NOMO-1 treated with dmso at 0.1 percent for 144 hours (cell line): ENCODE measurements around the gene MAPK8IP1.

Experiments
- DNase-seq: peaks from one replicate; lab custom pipeline; 2025; ENCODE audit not compliant: unreplicated experiment; lab: John Stamatoyannopoulos, UW

MAPK8IP1 gene

DNA sequence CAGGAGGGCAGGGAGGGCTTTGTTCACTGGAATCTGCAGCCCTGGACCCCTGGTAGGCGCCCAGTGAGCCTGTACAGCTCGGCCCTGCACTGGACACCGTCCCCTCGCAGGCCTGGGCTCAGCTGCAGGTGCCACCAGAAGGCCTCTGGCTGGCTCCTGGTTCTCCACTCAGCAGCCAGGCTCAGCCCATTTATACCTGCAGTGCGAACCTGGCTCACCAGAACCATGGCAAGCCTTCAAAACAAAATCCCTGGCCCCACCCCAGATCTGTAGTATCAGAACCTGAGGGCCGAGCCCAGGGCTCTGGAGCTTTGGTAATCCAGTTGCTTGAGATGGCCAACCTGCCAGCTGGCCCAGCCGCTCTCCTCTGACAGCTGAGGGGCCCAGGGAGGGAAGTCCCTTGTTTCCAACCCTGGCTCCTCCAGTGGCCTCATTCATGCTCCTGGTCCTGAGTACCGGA lies 22.5 kb downstream of the MAPK8IP1 start:
- DNase-seq = no peak

DNA sequence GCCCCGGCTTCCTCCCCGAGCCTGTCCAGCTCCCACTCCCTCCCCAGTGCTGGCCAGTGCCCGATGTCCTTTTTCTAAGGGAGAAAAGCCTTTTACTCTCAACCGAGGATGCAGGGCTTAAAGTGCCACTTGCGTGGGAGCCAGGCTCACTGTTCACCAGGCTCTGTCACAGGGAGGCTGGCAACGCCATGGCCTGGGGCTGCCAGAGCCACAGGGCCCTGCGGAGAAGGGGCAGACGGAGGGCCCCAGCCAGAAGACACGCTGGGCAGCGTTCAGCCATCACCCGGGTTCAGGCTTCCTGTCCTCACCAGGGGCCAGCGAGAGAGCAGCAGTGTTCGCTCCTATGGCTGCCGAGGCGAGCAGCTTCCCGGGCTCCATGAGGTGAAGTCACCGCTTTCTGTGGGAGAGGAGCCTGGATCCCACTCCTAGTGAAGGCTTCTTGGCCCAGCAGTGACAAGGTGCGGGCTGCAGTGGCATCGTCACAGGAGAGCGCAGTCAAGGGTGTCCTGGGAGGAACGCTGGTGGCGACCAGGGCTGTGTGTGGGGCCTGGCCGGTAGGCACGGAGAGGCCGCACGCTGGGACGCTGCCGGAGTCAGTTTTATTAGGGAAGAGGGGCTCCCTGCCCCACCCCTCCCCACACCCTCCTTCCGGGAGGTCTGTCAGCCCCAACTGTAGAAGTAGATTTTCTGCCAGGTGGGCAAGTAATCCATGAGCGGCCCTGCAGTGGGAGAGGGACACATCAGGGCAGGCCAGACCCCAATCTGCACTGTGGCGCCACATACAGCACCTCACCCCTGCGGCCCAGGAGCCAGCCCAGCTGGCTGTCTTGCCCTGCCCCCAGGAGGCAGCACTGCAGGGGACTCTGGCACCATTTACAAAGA lies 24.4 kb downstream of the MAPK8IP1 start:
- DNase-seq = no peak

DNA sequence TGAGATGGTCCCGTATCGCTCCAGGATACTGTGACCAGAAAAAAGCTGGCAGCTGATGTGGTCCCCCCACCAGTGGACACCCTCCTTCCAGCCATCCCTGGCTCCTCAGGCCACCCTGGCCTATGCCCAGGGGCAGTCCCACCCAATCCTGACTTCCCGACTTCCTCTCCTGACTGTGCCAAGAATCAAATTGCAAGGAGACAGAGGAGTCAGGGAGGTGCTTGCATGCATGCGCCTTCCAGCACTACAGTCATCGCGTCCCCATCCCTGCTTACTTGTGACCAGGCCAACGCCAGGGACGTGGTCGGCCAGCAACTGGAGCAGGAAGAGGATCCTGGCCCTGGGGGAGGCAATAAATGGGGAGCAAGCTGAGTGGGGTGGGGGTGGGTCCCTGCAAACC lies 25.2 kb downstream of the MAPK8IP1 start:
- DNase-seq = no peak

DNA sequence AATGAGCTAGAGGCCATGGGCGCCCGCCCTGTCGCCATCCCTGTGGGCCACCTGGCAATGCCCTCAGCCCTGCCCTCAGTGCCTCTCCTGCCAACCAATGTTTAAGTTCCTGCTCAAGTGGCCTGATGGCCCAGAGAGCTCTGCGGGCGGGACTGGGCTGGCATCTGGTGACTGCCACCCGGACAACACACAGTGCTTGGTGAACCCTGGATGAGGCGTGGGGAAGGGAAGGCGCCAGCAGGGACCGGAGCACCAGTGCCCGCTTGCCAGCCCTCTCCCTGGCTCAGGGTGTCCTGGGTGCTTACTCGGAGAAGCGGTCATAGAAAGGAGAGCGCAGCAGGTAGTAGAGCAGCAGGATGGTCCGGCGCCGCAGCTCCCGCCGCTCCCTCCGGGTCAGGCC lies 28.1 kb downstream of the MAPK8IP1 start:
- DNase-seq = no peak

DNA sequence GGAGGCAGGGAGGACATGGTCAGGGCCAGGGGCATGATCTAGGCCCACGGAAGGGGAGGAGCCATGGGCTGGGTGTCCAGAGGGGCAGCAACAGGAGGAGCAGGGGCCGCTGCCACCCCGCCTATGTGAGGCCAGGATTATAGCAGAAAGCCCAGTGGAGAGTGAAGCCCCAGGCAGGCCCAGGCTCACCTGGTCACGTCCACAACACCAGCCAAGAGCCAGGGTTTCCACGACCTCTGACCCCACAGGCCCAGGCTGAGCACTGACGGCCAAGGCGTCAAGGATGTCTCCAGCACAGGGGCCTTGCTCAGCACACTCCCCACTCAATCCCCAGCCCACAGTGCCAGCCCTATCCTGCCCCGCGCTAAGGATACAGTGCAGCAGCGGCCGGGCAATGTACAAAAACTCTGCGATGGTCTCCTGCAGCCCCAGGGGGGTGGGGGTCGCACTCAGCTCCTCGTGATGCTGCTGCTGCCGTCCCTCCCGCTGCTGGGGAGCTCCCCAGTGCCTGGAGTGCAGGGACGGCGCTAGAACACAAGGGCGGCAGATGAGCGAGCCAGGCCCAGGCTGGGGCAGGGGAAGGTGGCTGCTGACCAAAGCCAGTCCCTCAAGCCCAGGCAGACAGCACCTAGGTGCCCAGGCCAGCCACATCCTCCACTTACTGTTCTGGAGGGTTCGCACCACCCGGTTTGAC lies 28.6 kb downstream of the MAPK8IP1 start:
- DNase-seq = no peak

DNA sequence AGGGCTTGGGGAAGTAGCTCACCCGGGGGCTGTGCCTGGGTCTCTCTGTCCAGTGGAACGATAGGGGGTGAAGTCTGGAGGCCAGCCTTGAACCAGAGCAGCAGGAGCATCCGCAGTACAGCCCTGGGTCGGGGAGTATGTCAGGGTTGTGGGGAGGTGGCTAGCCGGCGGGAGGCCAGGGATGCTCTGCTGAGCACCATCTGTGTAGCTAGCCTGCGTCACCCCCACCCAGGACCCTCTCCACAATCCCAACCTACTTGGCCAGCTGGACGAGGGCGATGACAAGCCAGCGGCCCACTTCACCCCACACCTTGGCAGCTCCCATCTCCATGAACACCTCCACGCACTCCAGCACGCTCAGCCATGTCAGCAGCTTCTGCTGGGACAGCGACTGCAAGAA lies 30.0 kb downstream of the MAPK8IP1 start:
- no peak for DNase-seq

DNA sequence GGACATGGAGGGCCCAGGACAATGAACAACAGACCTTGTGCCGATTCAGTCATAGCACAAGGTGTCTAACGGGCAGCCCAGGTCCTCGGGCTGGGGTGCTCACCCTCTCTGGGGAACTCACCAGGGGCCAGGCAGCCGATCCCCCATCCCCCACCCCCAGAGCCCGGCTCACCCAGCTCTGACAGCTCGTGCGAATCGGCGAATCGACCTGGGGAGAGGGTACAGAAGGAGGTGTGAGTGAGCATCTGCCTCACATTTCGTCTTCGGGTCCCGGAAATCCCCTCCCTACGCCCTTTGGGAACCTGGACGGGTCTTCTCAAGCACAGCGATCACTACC lies 31.8 kb downstream of the MAPK8IP1 start:
- DNase-seq = no peak

DNA sequence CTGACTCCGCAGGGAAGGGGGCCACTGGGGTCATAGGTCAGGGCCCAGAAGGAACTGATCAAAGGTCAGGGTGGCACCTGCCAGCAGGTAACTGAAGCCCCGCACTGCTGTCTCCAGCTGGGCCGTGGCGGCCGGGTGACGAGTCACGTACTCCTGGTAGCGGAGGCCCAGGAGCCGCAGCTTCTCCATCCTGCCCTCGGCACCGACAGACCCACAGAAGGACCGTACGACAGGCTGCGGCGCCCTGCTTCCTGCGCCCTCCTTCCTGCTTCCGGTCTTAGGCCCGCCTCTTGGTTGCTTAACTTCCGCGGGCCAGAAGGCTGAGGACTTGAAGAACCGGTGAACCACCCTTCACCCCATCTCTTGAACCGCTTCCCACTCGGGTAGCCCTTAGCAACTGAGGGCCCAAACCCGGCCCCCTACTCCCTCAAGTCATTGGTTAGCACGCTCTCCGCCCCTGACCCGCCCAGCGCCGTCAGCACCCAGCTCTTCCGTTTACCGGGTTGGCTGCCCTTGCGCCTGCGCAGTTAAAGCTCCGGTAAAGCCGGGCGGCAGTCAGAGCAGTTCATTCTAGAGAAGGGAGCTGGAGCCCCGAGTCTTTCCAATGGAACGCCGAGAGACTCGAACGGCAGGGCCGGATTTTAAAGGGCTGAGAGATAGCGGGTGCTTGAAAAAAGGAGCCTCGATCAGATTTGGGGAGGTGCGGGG lies 32.3 kb downstream of the MAPK8IP1 start, which contains the start of gene PEX16:
Gene PEX16 (minus strand): TSS at position 255 of the 708 bp plus-strand sequence. CDS start 66 bp downstream, at position 189.
- DNase-seq = peak; percentile 99

DNA sequence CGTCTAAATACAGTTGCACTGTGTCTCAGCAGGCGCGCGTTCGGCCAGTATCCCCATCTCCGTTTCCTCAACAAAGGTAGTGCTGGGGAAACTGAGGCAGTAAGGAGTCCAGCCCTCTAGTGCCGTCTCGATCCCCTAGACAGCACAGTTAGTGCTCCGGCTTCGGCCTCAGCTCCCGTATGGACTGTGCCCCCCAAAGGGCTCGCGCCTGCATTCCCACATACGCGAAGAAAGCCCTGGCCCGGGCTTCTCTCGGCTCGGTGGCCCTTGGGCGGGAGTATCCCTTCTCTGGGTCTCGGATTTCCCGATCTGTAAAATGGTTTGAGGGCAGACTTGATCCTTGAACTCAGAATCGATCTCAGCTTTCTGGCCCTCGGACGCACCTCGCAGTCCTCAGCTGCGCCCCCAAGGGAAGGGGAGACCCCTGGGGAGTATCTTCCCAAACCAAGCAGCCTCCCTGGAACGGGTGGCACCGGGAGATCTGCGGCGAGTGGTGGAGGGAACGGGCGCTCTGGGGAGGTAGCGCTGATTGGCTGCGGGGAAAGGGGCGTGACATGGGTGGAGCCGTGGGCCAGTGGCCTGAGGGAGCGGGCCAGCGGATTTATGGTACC lies 33.0 kb downstream of the MAPK8IP1 start:
- DNase-seq = peak; percentile 72

DNA sequence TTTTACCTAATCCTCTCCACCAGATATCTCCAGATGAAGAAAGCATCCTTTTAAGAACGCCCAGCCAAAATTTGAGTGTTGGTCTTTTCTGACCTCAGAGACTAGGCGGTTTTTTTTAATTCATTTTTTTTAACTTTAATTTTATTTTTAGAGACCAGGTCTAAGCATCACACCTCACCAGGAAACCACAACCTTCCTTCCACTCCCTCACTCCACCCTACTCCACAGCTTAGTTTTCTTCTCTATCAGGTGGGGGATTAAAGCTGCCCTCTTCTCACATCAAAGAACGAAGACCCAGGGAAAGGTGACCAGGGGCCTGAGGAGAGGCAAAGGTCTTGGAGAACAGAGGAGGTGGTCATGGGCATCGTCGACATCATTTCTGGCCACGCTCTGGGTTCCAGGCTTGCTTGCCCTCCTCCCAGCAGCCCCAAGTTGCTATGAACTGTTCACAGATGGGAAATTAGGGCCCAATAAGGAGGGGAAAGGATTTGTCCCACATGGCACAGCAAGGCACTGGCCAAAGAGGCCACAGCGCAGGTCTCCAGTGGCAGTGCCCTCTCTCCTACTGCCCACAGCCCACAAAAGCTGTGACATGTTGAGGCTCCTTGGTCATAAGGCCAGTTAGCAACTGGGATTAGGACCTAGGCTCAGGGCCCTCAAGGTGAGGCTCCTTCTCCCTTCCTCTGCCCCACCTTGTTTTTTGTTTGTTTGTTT lies 33.7 kb downstream of the MAPK8IP1 start:
- no peak for DNase-seq

DNA sequence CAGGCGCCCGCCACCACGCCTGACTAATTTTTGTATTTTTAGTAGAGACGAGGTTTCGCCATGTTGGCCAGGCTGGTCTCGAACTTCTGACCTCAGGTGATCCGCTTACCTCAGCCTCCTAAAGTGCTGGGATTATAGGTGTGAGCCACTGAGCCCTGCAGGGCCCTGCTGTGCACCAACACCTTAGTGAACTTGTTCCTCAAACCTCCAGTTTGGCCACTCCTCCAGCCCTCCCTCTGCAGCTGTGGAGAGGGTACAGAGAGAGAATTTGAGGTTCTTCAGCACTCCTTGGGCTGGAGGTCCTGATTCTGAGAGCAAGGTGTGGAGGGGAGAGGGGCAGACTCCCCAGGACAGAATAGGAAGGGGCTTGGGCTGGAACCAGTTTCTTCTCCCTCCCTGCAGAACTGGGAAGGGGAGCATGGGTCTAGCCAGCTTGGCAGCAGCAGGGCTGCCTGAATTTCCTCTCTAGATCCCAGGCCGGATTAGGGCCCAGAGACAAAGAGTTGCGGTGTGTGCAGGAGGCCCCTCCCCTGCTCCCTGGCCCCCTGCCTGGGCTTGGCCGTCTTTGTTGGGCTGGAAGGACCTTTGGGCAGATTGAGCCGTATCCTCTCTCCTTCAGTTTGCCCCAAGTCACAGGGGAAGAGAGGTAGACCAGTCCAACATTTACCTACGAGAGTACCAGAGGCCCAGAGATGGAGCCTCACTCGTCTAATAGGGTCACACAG lies 34.5 kb downstream of the MAPK8IP1 start:
- DNase-seq = no peak

DNA sequence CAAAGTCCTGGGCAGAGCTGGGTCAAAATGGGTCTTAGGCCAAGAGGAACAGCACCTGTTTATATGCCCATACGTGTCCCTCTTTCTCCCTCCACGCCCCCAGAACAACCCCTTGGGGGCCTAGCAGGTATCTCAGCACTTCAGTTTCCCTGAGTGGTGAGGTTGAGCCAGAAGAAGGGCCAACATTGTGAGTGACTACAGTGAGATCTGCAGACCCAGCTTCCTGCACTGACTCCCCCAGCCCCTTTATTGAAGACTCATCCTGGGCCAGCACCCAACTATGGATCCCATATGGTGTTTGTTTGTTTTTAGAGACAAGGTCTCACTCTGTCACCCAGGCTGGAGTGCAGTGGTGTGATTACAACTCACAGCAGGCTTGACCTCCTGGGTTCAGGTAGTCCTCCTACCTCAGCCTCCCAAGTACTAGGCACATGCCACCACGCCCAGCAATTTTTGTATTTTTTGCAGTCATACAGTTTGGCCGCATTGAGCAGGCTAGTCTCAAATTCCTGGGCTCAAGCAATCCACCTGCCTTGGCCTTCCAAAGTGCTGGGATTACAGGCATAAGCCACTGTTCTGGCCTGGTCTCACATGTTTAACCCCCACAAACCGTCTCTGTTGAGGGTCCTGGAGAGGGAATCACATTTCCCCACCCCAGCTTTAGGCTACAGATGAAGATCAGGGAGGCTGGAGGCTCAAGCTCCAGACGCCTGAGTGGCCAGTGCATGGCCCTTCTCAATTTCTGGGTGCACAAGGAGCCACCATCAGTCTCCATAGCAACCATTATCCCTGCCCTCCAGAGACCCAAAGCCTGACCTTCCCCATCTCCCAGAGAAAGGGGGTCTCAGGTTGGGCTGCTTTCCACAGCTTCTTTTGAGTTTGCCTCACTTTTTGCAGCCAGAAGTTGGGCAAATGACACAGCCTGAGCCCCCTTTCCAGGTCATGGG lies 35.4 kb downstream of the MAPK8IP1 start:
- DNase-seq = no peak

DNA sequence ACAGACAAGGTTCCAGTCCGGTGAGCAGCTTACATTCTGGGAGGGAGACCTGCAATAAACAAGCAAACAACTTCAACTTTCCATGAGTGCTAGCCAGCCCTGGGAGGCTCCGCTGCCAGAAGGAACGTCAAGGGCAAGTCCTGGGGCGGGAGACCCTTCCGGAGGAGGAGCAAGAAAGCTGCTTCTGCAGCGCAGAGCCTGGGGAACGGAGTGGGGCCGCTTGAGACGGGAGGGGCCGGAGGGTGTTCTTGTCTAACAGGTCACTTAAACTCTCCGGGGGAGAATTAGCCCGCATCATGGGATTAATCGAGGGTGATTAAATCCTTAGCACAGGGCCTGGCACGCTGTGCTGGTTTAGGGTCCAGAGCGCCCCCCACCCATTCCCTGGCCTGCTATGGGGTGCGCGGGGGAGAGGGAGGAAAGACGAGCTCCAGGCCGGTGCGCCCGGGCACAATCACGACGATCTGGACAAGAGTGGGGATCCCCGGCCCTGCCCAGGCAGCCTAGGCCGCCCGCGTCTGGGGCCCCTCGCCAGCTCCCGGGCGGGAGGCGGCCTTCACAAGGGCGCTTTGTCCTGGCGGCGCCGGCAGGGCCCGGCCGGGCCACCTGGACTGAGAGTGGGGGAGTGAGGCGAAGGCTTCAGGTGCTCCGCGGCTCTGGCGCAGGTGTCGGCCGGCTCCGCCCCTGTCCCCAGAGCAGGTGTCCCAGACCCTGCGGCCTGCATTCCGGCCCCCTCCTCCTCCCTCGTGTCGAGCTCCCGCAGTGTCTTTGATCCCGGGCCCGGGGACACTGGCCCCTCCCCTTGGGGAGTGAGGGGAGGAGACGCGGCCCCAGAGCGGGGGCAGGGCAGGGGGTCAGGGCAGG lies 36.3 kb downstream of the MAPK8IP1 start:
- no peak for DNase-seq

DNA sequence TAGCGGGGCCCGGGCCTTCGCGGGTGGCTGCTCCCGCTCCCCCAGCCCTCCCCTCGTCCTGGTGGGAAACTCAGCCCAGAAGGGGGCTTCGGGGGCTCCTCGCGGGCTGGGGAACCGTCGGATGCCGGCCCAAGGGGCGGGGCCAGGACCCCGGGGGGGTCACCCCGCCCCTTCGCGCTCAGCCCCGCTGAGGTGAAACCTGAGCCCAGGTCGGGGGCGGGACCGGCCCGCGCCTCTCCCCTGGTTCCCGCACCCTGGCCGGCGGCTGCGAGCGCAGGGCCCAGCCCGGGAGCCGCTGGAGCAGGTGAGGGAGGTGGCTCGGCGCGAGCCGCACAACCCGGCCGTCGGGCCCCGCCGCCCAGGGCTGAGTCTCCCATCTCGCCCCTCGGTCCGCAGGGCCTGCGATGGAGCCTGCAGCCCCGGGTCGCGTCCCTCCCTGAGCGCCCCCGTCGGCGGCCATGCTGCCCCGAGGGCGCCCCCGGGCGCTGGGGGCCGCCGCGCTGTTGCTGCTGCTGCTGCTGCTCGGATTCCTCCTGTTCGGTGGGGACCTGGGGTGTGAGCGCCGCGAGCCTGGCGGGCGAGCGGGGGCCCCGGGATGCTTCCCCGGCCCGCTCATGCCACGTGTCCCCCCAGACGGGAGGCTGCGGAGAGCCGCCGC lies 37.1 kb downstream of the MAPK8IP1 start, which contains the start of gene LARGE2:
Gene LARGE2 (plus strand): TSS at position 232 of the 658 bp plus-strand sequence. CDS start 227 bp downstream, at position 459.
- no peak for DNase-seq

DNA sequence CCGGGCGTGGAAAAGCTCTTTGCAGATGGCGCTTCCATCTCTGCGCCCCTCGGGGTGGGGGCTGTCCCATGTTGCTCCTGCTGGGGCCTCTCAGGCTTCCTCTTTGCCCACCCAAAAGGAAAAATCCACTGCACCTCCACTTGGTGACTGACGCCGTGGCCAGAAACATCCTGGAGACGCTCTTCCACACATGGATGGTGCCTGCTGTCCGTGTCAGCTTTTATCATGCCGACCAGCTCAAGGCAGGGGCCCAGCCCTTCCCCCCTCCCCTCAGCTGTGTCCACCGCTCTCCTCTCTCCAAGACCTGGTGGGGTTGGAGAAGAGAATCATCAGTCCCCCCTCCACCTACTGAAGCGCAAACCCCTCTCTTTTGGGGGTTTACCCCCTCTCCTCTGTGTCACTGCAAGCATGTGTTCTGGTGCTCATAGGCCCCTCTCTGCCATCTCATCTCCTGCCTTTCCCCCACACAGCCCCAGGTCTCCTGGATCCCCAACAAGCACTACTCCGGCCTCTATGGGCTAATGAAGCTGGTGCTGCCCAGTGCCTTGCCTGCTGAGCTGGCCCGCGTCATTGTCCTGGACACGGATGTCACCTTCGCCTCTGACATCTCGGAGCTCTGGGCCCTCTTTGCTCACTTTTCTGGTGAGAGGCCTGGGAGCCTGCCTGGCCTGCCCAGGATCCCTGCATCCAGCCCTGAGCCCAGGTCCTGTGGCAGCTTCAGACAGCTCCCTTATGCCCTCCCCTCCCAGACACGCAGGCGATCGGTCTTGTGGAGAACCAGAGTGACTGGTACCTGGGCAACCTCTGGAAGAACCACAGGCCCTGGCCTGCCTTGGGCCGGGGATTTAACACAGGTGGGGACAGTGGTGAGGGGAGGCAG lies 38.8 kb downstream of the MAPK8IP1 start:
- no peak for DNase-seq

DNA sequence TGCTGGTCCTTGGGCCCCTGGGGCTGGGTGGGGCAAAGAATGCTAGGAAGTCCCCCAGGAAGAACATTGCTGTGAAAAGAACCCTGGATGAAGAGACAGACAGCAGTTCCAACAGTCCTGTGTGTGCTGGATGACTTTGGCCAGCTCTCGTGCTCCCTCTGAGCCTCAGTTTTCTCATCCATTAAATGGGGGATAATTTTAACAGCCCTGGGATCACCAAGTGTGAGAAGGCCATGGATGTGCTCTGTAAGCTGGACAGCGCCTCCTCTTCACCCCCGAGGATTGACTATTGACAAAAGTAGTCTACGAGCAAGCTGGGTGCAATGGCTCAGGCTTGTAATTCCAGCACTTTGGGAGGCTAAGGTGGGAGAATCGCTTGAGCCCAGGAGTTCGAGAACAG lies 39.5 kb downstream of the MAPK8IP1 start:
- no peak for DNase-seq
